ENCODE data around the gene USP53.
"Not testable (repeated sequence)": the region's sequence is repeated elsewhere in the genome, so short reads cannot be mapped to it uniquely, and the experiment has no call there.

The USP53 gene

DNA sequence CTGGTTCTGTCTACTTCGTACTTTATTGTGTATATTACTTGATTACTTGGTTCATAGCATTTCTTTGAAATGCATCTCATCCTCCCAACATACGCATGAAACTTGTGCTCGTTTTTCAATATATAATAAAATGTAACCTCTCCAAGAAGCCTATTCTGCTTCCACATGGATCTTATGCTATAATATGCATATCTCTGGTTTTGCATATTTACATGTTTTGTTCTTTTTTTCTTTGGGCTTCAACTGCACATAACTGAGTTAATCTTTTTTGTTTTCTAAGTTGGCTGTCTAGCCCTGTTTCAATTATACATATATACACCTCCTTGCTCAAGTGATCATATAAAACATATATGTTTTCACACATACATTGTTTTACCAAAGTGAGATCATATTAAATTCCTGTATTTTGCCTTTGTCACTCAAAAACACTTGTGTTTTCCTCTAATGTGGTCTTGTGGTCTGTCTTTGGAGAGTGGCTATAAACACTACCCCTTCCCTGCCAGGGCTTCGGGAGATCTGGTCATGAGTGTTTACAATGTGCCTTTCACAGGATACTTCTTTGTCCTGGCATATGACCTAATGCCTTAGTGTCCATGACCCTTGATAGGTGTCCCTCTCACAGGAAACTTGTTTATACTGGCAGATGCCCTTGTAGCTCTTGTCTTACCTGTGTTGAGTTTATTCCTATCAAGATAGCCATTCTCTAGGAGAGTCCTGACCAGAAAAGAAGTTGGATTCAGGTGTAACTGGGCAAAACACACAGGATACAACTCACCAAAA lies 17.6 kb downstream of the USP53 start:
- DNase-seq, result no peak

DNA sequence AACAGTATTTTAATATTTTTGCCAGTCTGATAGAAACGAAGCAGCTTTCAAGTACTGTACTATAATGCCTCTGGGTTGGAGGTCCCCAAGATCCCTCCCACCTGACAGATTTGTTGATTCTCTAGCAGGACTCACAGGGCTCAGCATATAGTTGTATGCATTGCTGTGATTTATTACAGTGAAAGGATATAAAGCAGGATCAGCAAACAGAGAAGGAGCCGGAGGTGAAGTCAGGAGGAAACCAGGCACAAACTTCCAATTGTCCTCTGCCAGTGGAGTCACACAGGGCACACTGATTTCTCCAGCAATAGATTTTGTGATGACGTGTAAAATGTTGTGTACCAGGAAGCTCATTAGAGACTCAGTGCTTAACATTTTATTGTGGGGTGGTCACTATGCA lies 19.0 kb downstream of the USP53 start:
- no peak for DNase-seq

DNA sequence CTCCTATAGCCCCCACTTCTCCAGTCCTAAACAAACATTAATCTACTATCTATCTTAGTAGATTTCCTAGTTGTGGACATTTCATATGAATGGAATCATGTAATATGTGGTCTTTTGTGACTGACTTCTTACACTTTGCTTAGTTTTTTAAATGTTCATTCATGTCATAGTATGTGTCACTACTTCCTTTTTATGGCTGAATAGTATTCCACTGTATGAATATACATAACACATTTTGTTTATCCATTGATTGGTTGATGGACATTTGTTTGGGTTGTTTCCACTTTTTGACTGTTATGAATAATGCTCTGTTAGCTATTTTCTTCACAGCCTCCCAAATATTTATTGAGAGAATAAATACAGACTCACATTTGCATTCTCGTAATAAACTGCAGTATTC lies 19.8 kb downstream of the USP53 start:
- no peak for DNase-seq

DNA sequence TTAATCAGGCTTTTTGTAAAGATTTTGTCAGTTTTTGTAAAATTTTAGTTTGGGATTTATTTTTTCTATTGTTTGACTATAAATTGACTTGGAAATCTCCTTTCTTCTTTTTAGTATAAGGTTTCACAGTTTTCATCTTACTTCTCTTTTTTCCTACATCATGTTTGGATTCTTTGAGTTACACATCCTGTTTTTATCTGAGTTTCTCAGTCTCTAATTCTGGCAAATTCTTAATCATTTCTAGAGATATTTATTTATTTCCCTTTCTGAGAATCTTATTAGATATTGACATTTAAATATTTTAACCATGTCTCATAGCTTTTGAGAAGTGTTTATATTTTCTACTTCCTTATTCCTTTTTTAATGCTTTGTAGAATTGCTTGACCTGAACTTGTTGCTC lies 20.7 kb downstream of the USP53 start:
- no peak for DNase-seq

DNA sequence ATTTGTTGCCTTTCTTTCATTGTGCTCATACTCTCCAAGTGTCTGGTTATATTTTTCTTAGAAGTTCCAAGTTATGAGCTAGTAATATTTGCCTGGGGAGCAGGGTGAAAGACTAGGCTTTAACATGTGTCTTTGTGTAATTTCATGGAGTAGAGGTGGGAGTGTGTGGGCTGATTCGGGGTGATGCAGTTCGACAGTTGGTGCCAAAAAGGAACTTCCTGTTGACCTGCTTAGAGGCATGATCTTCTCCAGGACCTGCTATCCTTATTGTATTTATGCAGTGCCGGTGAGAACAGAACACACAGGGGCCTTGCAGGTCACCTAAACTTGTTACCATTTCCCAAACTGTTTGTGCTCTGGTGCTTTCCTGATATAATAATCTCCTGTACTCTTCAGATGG lies 21.2 kb downstream of the USP53 start:
- no peak for DNase-seq

DNA sequence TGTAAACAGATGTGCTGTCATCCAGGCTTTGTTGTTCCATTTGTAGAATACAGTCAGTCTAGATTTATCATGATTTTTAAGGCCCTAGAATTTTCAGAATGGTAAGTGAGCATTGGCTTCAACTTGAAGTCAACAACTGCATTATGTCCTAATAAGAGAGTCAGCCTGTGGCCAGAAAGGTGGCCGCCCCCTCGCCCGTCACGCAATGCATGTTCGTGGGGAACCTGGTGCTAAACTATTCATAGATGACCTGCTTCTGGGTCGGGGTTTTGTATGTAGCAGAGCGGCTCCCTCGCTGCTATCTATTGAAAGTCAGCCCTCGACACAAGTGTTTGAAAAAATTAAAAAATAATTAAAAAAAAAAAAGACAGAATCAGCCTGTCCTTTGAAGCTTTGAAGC lies 24.7 kb downstream of the USP53 start:
- DNase-seq, result no peak

DNA sequence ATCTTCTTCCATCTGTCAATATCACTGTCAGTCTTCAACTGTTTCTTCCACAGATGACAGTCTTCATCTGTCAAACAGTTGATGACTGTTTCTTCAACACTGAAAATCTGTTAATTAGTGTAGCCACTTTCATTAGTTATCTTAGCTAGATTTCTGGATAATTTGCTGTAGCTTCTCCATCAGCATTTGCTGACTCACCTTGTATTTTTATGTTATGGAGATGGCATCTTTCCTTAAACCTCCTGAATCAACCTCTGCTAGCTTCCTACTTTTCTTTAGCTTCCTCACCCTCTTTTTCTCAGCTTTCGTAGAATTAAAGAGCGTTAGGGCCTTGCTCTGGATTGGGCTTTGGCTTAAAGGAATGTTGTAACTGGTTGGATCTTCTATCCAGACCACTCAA lies 25.1 kb downstream of the USP53 start:
- DNase-seq, result no peak

DNA sequence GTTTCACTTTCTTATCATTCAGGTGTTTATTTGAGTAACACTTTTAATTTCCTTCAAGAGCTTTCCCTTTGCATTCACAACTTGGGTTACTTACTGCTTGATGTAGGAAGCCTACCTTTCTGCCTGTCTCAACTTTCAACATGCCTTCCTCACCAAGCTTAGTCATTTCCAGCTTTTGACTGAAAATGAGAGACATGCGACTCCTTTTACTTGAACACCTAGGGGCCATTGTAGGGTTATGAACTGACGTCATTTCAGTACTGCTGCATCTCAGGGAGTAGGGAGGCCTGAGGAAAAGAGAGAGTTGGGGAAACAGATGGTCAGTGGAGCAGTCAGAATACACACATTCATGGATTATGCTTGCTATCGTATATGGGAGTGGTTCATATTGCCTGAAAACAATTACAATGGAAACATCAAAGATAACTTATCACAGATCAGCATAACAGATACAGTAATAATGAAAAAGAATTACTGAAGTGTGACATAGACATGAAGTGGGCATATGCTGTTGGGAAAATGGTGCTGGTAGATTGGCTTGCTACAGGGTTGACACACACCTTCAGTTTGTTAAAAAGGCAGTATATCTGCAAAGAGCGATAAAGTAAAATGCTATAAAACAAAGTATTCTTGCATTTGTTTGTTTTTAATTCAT lies 25.7 kb downstream of the USP53 start:
- DNase-seq, result no peak

DNA sequence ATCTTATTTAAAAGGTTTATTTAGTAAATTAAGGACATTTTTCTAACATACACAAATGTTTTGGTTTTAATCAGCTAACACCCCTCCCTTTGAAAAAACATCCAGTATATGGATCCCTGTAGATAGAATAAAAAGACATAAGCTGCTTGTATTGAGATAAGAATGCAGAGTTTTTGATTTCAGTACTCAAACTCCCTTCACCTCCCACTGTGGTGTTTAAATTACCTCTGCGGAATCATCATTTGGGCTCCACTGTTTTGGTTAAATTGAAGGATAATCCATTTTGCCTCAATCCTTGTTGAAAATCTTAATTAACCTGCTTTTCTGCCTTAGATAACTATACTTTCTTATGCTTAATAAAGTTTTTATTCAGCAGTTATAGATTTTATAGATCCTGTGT lies 27.6 kb downstream of the USP53 start:
- no peak for DNase-seq

DNA sequence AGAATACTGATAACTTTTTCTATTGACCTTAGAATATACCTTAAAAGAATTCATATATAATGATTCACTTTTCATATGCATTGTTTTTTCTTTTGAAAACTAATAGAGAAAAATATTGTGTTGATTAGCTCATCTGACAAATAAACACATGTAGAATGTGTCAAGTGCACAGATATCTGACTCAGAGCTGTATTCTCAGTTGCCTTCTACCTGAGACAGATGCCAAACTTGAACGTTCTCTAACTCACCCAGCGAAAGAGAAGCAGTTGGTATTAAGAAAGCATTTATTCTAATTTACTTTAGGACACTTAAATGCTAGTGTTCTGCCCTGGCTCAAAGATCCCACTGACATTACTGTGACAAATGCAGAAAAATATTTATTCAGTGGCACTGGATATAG lies 28.1 kb downstream of the USP53 start:
- DNase-seq, result no peak

DNA sequence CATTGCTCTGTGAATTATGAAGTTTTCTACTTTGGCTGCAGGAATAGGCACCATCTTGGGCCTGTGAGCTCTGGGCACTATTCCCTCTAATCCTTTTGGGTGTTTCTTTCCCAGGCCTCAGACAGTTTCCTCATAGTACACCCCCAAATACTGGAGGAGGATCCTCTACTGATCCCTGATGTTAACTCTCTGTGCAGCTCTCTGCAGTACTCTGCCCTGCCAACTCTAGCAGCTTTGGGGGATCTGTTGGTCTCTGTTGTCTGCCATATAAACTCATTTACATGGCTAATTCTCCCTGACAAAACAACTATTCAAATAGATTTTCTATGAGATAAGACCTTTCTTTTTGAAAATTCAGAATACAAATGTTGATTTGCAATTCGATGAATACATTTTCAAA lies 29.9 kb downstream of the USP53 start:
- no peak for DNase-seq

DNA sequence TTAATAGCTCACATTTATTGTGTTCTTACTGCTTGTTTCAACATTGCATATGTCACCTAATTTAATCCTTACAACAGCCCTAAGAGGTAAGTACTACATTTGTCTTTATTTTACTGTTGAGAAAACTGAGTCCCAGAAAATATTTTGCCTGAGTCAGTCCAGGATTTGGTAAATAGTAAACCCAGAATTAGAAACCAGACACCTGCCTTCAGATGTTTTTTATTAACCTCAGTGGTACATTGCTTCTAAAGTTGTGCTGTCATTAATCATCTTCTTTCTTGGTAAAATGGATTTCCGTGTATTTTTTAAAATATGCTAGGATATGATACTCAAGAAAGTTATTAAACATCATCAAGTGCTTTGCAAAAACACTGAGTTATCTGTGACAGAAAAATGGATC lies 31.4 kb downstream of the USP53 start:
- DNase-seq, result no peak

DNA sequence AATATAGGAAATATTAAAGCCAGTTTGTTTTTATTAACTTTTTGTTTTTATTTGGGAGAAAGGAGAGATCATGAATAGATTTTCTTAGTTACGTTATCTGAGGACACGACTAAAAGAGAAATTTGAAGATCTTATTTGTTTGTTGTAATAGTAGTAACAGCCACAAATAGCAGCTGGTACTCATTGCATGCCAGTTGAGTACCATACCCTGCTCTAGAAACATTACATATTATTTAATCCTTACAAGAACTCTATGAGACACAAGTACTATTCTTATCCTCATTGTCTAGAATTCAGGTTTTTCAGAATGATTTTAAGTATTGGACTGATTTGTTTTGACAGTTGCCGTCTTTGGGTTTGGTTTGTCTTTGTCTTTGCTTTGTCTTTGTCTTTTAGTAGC lies 31.8 kb downstream of the USP53 start:
- no peak for DNase-seq

DNA sequence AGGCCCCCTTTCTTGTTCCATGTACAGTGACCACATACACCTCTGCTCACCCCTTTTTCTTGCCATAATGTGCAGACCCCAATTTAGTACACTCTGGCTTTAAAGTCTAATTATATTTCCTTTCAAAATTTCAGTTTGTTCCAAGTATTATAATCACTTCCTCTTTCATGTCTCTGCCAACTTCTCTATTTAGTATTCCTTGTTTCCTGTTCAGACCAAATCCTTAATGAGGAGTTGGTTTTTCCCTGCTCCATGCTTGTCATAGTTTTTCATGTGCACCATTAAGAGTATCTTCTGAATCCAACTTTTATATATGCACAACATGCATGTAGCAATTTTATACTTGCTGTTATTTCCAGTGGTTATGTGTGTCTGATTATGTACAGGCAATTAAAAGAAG lies 32.3 kb downstream of the USP53 start:
- DNase-seq, result no peak

DNA sequence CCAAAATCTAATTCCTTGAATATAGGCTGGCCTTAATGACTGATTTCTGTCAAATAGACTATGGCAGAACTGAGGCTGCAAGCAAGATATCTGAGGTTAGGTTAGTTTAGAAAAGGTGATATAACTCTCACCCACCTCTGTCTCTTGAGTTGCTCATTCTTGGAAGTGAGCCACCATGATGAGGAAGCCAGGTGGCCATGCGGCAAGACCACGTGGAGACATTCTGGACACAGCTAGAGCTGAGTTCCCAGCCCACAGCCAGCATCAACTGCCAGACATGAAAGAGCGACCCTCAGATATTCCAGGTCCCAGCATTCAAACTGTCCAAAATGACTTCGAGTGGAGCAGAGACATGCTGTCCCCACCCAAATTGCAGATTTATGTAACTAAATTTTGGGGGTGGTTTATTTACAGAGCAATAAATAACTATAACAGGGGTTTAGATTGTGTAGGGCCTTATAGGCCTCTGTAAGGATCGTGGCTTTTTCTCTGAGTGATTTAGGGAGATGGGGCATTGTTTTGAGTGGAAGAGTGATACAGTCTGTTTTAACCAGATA lies 33.7 kb downstream of the USP53 start:
- no peak for DNase-seq

DNA sequence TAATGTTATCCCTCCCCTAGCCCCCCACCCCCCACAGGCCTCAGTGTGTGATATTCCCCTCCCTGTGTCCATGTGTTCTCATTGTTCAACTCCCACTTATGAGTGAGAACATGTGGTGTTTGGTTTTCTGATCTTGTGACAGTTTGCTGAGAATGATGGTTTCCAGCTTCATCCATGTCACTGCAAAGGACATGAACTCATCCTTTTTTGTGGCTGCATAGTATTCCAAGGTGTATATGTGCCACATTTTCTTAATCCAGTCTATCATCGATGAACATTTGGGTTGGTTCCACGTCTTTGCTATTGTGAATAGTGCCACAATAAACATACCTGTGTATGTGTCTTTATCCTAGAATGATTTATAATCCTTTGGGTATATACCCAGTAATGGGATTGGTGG lies 38.5 kb downstream of the USP53 start:
- DNase-seq, result not testable (repeated sequence)

DNA sequence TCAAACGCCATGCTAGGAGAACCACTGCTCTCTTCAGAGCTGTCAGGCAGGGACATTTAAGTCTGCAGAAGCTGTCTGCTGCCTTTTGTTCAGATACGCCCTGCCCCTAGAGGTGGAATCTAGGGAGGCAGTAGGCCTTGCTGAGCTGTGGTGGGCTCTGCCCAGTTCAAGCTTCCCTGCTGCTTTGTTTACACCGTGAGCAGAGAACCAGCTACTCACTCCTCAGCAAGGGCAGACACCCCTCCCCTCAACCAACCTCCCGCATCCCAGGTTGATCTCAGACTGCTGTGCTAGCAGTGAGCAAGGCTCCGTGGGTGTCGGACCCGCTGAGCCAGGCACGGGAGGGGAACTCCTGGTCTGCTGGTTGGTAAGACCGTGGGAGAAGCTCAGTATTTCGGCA lies 42.7 kb downstream of the USP53 start:
- not testable (repeated sequence) for DNase-seq

DNA sequence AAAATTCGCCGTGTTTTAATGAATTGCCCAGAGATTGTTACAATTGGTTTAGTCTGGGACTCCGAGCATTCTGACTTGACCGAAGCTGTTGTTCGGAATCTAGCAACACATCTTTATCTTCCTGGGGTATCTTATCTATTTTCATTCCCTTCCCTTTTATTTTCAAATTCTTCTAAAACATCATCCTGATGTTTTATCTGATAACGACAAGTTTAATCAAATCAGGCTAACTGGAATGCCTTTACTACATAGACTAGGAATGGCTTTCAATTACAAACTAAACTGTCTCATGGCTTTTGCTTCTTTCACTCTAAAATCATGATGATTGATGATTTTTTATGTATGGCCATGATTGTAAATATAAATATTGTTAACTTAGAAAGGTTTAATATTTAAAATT lies 48.0 kb downstream of the USP53 start:
- DNase-seq, result no peak

DNA sequence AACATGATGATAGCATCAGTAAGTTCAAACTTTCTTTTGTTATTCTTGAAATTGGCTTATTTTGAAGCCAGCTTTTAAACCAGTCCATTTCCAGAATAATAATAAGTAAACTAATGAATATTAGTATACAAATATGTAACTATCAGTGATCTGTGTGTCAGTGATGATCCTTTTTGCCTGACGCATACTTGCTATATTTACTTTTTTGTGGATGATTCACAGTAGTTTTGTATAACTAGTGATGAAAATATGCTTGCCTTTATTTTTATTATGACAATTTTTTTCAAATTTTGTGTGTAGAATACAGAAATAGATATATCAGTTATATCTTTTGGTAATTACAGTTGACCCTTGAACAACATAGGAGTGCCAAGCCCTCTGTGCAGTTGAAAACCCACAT lies 49.5 kb downstream of the USP53 start:
- no peak for DNase-seq

DNA sequence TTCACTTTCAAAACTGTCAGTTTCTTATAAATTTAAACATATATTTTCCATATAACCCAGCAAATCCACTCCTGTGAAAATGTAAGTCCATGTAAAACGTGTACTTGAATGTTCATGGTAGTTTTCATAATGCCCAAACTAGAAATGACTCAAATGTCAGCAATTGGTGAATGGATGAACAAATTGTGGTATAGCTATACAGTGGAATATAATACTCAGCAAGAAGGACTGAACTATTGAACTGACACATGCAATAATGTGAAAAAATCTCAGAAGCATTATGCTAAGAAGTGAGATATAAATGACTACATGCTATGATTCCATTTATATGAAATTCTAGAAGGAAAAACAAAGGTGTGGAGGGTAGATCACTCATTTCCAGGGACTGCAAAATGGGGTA lies 52.2 kb downstream of the USP53 start:
- DNase-seq, result no peak

DNA sequence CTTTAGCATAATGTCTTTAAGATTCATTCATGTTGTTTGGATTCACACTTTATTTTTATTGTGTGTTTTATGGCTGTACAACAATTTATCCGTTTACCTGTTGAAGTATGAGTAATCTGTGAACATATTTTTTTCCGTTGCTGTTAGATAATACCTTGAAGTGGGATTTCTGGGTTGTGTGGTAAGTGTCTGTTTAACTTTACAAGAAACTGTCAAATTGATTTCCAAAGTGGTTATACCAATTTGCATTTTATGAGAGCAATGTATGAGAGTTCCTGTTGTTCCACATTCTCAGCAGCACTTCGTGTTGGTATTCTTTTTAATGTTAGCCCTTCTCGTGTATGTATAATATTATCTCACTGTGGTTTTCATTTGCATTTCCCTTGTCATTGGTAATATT lies 53.6 kb downstream of the USP53 start:
- DNase-seq, result no peak

DNA sequence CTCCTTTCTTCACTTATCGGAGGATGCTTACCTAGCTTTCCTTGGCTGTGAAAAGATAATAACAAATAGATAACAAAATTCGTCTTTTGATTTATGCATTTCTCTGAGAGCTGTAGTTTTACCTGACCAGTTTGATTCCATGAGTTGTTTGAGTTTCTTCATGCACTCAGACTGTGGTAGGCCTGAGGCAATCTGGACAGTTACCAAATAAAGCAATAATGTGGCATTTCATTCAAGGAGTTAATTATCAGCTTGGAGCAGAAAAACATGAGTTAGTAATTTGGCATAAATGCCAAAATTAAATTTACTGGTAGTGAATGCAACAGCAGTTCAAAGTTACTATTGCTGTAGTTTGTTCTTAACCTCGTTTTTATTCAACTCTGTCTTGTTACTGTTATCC lies 56.0 kb downstream of the USP53 start:
- DNase-seq, result no peak

DNA sequence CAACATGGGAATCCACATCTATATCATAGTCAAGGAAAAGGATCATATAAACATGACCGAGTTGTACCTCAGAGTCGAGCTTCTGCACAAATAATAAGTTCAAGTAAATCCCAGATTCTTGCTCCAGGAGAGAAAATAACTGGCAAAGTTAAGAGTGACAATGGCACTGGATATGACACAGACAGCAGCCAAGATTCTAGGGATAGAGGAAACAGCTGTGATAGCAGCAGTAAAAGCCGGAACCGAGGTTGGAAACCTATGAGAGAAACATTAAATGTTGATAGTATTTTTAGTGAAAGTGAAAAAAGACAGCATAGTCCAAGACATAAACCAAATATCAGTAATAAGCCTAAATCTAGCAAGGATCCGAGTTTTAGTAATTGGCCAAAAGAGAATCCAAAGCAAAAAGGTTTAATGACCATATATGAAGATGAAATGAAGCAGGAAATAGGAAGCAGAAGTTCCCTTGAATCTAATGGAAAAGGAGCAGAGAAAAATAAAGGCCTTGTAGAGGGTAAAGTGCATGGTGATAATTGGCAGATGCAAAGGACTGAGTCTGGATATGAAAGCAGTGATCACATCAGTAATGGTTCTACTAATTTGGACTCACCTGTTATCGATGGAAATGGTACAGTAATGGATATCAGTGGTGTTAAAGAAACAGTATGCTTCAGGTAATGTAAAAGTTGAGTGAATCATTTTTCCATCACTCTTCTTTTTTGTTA lies 59.0 kb downstream of the USP53 start:
- no peak for DNase-seq

DNA sequence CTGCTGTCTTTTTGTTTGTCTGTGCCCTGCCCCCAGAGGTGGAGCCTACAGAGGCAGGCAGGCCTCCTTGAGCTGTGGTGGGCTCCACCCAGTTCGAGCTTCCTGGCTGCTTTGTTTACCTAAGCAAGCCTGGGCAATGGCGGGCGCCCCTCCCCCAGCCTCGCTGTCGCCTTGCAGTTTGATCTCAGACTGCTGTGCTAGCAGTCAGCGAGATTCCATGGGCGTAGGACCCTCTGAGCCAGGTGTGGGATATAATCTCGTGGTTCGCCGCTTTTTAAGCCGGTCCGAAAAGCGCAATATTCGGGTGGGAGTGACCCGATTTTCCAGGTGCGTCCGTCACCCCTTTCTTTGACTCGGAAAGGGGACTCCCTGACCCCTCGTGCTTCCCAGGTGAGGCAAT lies 67.0 kb downstream of the USP53 start:
- DNase-seq, result not testable (repeated sequence)
